Neural crest cell (in vitro differentiated cells): ENCODE data around the gene APBA2. TPM values are rescaled to one million over a fixed set of nuclear protein-coding genes. Genes with fewer than 3 reads are reported as not detected.

ENCODE experiments used
- DNase-seq: peaks from one replicate; pipeline ENCODE4 v3.0.0; 2021; ENCODE audit warnings: low read depth, mixed read lengths, low spot score
- H3K27ac Mint-ChIP-seq: one replicate; pipeline ENCODE4 v1.8.0; 2021; ENCODE audit warnings: mild to moderate bottlenecking, mixed read lengths; ENCODE audit not compliant: unreplicated experiment
- H3K27me3 Mint-ChIP-seq: 2 replicates; pipeline ENCODE4 v1.8.0; 2021; ENCODE audit warnings: low read depth, mild to moderate bottlenecking, mixed read lengths
- H3K36me3 Mint-ChIP-seq: 2 replicates; pipeline ENCODE4 v1.8.0; 2021; ENCODE audit warnings: low read depth, mild to moderate bottlenecking, mixed read lengths
- H3K4me1 Mint-ChIP-seq: 2 replicates; pipeline ENCODE4 v1.8.0; 2021; ENCODE audit warnings: mixed read lengths
- H3K4me3 Mint-ChIP-seq: one replicate; pipeline ENCODE4 v1.8.0; 2021; ENCODE audit warnings: mild to moderate bottlenecking, mixed read lengths
- H3K9me3 Mint-ChIP-seq: 2 replicates; pipeline ENCODE4 v1.8.0; 2021; ENCODE audit warnings: mixed read lengths
- total RNA-seq: library from RNA; stranded (reverse); gene quantifications from 2 replicates; pipeline ENCODE4 v1.2.1, GENCODE V29; 2021
- TF ChIP-seq, protein P1 (sequence below): fragments of 200-600 bp; sonication (generic); conservative IDR thresholded peaks from 2 replicates; pipeline ENCODE4 v1.5.0; 2021; ENCODE audit warnings: antibody characterized with exemption, mild to moderate bottlenecking

APBA2 gene
- total RNA-seq, 1 donor from 2014 or later: 79.9 TPM

DNA sequence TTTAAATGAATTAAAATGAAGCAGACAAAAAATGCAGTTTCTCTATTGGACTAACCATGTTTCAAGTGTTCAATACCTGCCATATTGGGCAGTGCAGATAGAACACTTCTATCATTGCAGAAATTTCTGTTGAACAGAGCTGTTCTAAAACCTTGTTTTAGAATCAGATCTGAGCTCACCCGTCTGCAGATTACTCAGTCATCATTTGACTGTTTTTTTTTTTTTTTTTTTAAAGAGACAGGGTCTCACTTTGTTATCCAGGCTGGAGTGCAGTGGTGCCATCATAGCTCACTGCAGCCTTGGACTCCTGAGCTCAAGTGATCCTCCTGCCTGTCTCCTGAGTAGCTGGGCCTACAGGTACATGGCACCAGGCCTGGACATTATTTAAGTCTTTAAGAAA lies 128.7 kb downstream of the APBA2 start:
- TF ChIP-seq, protein P1, sequence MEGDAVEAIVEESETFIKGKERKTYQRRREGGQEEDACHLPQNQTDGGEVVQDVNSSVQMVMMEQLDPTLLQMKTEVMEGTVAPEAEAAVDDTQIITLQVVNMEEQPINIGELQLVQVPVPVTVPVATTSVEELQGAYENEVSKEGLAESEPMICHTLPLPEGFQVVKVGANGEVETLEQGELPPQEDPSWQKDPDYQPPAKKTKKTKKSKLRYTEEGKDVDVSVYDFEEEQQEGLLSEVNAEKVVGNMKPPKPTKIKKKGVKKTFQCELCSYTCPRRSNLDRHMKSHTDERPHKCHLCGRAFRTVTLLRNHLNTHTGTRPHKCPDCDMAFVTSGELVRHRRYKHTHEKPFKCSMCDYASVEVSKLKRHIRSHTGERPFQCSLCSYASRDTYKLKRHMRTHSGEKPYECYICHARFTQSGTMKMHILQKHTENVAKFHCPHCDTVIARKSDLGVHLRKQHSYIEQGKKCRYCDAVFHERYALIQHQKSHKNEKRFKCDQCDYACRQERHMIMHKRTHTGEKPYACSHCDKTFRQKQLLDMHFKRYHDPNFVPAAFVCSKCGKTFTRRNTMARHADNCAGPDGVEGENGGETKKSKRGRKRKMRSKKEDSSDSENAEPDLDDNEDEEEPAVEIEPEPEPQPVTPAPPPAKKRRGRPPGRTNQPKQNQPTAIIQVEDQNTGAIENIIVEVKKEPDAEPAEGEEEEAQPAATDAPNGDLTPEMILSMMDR: no peak
- H3K4me1 Mint-ChIP-seq: peaks cover 62% of the 10 kb centered on the region
- DNase-seq: no peak
- no peak overlapping the region for H3K27ac Mint-ChIP-seq
- H3K4me3 Mint-ChIP-seq: no peak overlapping the region
- H3K9me3 Mint-ChIP-seq: no peaks in the 10 kb centered on the region
- no peaks in the 10 kb centered on the region for H3K27me3 Mint-ChIP-seq
- H3K36me3 Mint-ChIP-seq: peaks cover 5% of the 10 kb centered on the region

DNA sequence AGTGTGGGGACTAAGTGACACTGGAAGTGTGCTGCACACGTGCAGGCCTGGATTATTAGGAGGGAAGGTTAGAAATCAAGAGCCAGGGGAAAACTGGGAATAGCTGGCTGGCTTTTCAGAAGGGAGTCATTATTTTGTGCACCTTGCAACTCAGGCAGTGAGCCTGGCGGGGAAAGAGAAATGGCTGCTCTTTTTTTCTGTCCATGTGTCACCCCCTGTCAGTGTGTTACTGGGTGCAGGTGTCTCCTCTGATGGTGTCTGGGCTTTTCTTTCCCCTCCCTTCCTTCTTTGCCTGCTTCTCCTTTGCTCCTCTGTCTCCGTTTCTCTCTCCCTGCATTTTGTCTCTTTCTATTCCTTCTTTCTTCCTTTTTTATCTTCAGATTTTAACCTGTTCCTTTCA lies 130.7 kb downstream of the APBA2 start:
- TF ChIP-seq, protein P1: no peak
- peaks cover 1% of the 10 kb centered on the region for H3K9me3 Mint-ChIP-seq
- peaks cover 6% of the 10 kb centered on the region for H3K36me3 Mint-ChIP-seq
- DNase-seq: no peak
- H3K4me3 Mint-ChIP-seq: no peak overlapping the region
- H3K27ac Mint-ChIP-seq: peak overlapping the region; percentile 8
- peaks cover 65% of the 10 kb centered on the region for H3K4me1 Mint-ChIP-seq
- H3K27me3 Mint-ChIP-seq: no peaks in the 10 kb centered on the region

DNA sequence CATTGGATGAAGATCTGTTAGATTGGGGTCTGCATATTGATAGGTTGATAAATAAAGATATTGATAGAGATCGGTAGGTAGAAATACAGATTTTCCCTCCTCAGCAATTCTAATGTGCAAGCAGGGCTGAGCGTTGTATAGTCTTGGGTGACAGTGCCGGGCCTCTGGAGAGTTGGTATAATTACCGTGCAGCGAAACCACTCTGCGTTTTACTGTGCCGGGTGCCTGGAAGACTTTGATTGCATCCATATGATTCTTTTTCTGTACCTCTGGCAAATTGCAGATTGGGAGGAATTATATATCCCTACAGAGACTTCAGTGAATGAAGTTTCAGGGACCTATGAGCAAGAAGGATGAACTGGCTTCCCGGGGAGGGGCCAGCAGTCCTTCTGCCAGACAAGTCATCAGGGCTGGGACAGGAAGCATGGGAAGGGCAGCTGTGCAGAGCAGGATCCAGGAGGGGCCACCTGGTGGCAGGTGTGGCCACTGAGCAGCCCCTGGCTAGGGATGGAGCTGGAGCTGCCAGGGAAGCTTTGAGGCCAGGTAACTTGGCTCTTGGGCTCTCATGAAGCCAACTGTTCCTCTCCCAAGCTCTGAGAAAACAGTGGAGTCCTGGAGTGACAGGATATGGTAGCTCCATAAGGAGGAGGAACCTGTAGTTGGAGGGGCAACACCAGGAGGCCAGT lies 132.5 kb downstream of the APBA2 start:
- H3K27me3 Mint-ChIP-seq: no peaks in the 10 kb centered on the region
- peaks cover 5% of the 10 kb centered on the region for H3K9me3 Mint-ChIP-seq
- DNase-seq: no peak
- H3K4me3 Mint-ChIP-seq: no peak overlapping the region
- TF ChIP-seq, protein P1: peak; percentile 19
- H3K27ac Mint-ChIP-seq: no peak overlapping the region
- peaks cover 10% of the 10 kb centered on the region for H3K36me3 Mint-ChIP-seq
- H3K4me1 Mint-ChIP-seq: peaks cover 58% of the 10 kb centered on the region

DNA sequence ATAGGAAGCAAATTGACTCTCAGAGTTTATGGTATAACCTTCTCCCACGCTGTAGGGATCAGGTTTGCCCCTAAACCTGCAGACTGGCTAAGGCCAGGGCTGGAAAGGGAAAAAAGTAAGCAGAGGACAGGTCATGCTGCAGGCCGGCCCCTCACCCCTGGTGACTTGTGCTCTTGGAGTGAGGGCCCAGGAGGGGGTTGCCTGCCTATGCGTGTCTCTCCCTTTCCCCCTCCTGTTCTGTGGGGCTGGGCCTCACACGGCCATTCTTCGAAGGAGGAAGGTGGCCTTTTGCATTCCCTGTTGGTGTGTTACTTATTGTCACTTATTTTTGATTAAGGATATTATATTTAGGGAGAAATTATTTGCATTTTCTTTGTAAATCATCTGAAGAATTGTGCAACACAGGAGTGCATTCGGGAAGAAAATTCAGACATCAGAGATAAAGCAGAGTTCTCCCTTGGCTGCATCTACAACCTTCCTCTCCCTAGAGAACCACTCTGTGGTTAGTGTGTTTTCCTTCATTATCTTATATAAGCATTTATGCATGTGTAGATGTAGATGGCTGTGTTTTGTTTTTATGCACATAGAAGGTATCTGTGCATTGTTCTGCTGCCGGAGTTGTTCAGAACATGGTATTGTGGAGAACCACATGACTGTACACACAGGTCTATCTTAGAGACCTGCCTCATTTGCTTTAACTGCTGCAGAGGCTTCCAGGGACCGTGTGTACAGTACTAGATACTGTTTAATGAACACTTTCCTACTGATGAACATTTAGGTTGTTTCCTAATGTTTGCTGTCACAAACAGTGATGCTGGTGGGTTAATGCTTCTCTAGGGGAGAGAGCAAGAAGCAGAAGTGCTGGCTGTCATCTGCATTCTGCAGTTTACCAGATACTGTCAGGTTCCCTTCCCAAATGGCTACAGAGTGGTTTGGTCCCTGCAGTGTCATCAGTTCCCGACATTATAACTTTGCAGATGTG lies 133.5 kb downstream of the APBA2 start:
- TF ChIP-seq, protein P1: no peak
- peaks cover 10% of the 10 kb centered on the region for H3K36me3 Mint-ChIP-seq
- no peaks in the 10 kb centered on the region for H3K27me3 Mint-ChIP-seq
- no peak overlapping the region for H3K4me3 Mint-ChIP-seq
- no peak overlapping the region for H3K27ac Mint-ChIP-seq
- H3K9me3 Mint-ChIP-seq: peaks cover 5% of the 10 kb centered on the region
- peaks cover 52% of the 10 kb centered on the region for H3K4me1 Mint-ChIP-seq
- no peak for DNase-seq

DNA sequence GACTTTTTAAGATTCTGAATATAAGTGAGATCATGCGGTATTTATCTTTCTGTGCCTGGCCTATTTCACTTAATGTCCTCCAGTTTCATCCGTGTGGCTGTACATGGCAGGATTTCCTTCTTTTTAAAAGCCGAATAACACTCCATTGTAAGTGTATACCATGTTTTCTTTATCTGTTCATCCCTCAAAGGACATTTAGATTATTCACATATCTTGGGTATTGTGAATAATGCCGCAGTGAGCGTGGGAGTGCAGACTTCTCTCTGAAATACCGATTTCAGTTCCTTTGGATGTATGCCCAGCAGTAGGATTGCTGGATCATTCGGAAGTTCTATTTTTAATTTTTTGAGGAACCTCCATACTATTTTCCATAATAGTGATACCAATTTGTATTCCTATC lies 136.1 kb downstream of the APBA2 start:
- H3K36me3 Mint-ChIP-seq: peaks cover 9% of the 10 kb centered on the region
- H3K27ac Mint-ChIP-seq: no peak overlapping the region
- peaks cover 5% of the 10 kb centered on the region for H3K9me3 Mint-ChIP-seq
- DNase-seq: no peak
- no peaks in the 10 kb centered on the region for H3K27me3 Mint-ChIP-seq
- no peak overlapping the region for H3K4me3 Mint-ChIP-seq
- peaks cover 39% of the 10 kb centered on the region for H3K4me1 Mint-ChIP-seq
- TF ChIP-seq, protein P1: no peak
